MM.1S (cell line): ENCODE results near the gene ATAD3B.
"Not testable (repeated sequence)": the region's sequence is repeated elsewhere in the genome, so short reads cannot be mapped to it uniquely, and the experiment has no call there.

ENCODE experiments used
- EZH2 ChIP-seq: fragments of 300-600 bp; sonication (generic); optimal IDR thresholded peaks from 2 replicates; pipeline ENCODE3; 2017; ENCODE audit warnings: low read depth, mild to moderate bottlenecking, antibody characterized with exemption, low read length, mixed read lengths
- TF ChIP-seq, protein P1 (sequence below): fragments of 300-600 bp; sonication (generic); IDR thresholded peaks from 2 replicates; pipeline ENCODE4 v1.5.1; 2016; ENCODE audit warnings: antibody characterized with exemption, low read length, mixed read lengths

DNA sequence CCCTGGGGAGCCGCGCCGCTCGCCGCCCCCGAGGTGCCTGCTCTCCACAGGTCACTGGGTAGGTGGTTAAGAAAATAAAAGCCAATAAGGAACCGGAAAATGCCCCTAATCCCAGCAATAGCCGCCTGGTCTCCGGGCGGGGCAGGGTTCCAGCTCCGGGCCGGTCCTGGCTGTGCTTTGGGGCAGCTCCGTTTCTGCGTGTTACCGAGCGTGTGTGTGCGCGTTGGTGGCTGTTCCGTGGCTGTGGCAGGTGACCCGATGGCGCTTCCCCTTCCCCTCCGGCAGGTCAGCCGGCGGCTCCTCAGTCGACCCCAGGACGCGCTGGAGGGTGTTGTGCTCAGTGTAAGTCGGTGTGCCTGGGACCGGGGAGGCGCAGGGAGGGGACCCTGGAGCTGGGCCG lies 51.7 kb downstream of the ATAD3B start:
- not testable (repeated sequence) for TF ChIP-seq EZH2
- TF ChIP-seq, protein P1, sequence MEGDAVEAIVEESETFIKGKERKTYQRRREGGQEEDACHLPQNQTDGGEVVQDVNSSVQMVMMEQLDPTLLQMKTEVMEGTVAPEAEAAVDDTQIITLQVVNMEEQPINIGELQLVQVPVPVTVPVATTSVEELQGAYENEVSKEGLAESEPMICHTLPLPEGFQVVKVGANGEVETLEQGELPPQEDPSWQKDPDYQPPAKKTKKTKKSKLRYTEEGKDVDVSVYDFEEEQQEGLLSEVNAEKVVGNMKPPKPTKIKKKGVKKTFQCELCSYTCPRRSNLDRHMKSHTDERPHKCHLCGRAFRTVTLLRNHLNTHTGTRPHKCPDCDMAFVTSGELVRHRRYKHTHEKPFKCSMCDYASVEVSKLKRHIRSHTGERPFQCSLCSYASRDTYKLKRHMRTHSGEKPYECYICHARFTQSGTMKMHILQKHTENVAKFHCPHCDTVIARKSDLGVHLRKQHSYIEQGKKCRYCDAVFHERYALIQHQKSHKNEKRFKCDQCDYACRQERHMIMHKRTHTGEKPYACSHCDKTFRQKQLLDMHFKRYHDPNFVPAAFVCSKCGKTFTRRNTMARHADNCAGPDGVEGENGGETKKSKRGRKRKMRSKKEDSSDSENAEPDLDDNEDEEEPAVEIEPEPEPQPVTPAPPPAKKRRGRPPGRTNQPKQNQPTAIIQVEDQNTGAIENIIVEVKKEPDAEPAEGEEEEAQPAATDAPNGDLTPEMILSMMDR = not testable (repeated sequence)
